Fibroblast of lung (primary cell): ENCODE measurements around the gene NEK1. TPM values are rescaled to one million over a fixed set of nuclear protein-coding genes. Genes with fewer than 3 reads are reported as not detected.
"Not testable (repeated sequence)": the region's sequence is repeated elsewhere in the genome, so short reads cannot be mapped to it uniquely, and the experiment has no call there.

Experiments
- DNase-seq, 2 donors: peaks; one replicate each; pipeline versions ENCODE4 v3.0.0 to v3.0.0-alpha.2; 2010; ENCODE audit warnings: low read depth in 2 of 2
- H2AFZ ChIP-seq: 2 replicates; pipeline ENCODE4 v1.5.1; 2012; ENCODE audit warnings: low read length, control low read depth, inconsistent platforms
- H3K27ac ChIP-seq: 2 replicates; pipeline ENCODE4 v1.5.1; 2011; ENCODE audit warnings: low read length, control low read depth; ENCODE audit not compliant: insufficient read depth
- H3K27me3 ChIP-seq: 2 replicates; pipeline ENCODE4 v1.5.1; 2011; ENCODE audit warnings: mild to moderate bottlenecking, low read length; ENCODE audit not compliant: control insufficient read depth, insufficient read depth
- H3K36me3 ChIP-seq: 2 replicates; pipeline ENCODE4 v1.5.1; 2011; ENCODE audit warnings: low read length; ENCODE audit not compliant: control insufficient read depth, insufficient read depth
- H3K4me1 ChIP-seq: 2 replicates; pipeline ENCODE4 v1.5.1; 2011; ENCODE audit warnings: low read length; ENCODE audit not compliant: control insufficient read depth, insufficient read depth; ENCODE audit errors: extremely low read depth
- H3K4me2 ChIP-seq: 2 replicates; pipeline ENCODE4 v1.5.1; 2011; ENCODE audit warnings: low read length, control low read depth; ENCODE audit not compliant: insufficient read depth; ENCODE audit errors: extremely low read depth
- H3K4me3 ChIP-seq, 4 experiments: fragments of 200-600 bp in 1 of 4; sonication (generic) in 1 of 4; replicated peaks in 1 of 4; 2 replicates each; pipeline ENCODE4 v1.5.1; 2011 to 2016; ENCODE audit warnings: low read length in 4 of 4, low read depth in 3 of 4, mild to moderate bottlenecking in 3 of 4, control low read depth in 2 of 4, inconsistent platforms in 1 of 4, mixed read lengths in 1 of 4; ENCODE audit not compliant: insufficient read depth in 1 of 4; ENCODE audit errors: control extremely low read depth in 1 of 4
- H3K79me2 ChIP-seq: 2 replicates; pipeline ENCODE4 v1.5.1; 2012; ENCODE audit warnings: mild to moderate bottlenecking, low read length, inconsistent platforms; ENCODE audit not compliant: control insufficient read depth, insufficient read depth
- H3K9ac ChIP-seq: 2 replicates; pipeline ENCODE4 v1.5.1; 2011; ENCODE audit warnings: mild to moderate bottlenecking, low read length, control low read depth; ENCODE audit not compliant: insufficient read depth
- H3K9me3 ChIP-seq: 2 replicates; pipeline ENCODE4 v1.5.1; 2012; ENCODE audit warnings: low read depth, low read length; ENCODE audit not compliant: control insufficient read depth, insufficient read depth
- H4K20me1 ChIP-seq: 2 replicates; pipeline ENCODE4 v1.5.1; 2011; ENCODE audit warnings: low read length; ENCODE audit not compliant: control insufficient read depth, insufficient read depth; ENCODE audit errors: extremely low read depth
- CTCF ChIP-seq, 2 donors: IDR thresholded peaks in 1 of 2; conservative IDR thresholded peaks in 1 of 2; 1 replicate in 1 of 2; 2 replicates in 1 of 2; pipeline ENCODE4 v1.5.1; 2011 to 2012; ENCODE audit warnings: low read length in 2 of 2, control low read depth in 1 of 2, inconsistent platforms in 1 of 2, low read depth in 1 of 2, mild to moderate bottlenecking in 1 of 2
- EZH2 ChIP-seq: IDR thresholded peaks from 2 replicates; pipeline ENCODE4 v1.5.1; 2012; ENCODE audit warnings: low read length, control low read depth, mild to moderate bottlenecking; ENCODE audit errors: missing control alignments
- polyA plus RNA-seq, 2 donors: library from polyadenylated mRNA; depleted of rRNA in 1 of 2; stranded (reverse) in 1 of 2; unstranded in 1 of 2; fragments of >200 nt; gene quantifications; 2 replicates each; pipeline ENCODE4 v1.2.1, GENCODE V29; 2011 to 2012; ENCODE audit warnings: missing spikeins in 1 of 2
- total RNA-seq: library from RNA; depleted of rRNA; stranded (reverse); fragments of >200 nt; gene quantifications from 2 replicates; pipeline ENCODE4 v1.2.1, GENCODE V29; 2014

The NEK1 gene
- total and polyA plus RNA-seq, 2 donors (not counting 1 experiment from before 2014, with no cell fraction given): 8.6 to 17.0 TPM

DNA sequence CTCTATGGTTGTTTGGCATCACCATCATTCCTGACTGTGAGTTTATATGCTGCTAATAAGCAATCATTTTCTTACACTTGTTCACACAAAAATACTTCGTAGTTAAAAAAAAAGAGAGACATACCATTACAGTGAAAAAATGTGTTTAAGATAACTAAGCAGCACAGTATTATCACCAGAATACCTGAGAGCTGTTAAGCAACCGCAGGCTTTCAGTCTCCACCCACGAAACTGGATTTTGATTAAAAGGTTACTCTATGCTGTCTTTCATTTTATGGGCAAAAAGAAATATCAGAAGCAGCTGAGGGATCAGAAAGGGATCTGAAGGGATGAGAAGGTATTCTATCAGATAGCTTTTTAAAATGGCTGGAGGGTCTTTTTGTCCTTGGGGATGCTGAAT lies 148.3 kb downstream of the NEK1 start:
- Histone ChIP-seq H4K20me1 (no peaks in the 10 kb centered on the region), H3K27ac (no peak overlapping the region), H3K9me3 (no peaks in the 10 kb centered on the region)

GRCh38 chr4:169460081-169460480 lies 152.3 kb downstream of the NEK1 start:
- Histone ChIP-seq H3K9ac (no peak overlapping the region), H2AFZ (no peak overlapping the region), H4K20me1 (no peaks in the 10 kb centered on the region), H3K4me3 (no peak overlapping the region), H3K9me3 (no peaks in the 10 kb centered on the region), H3K4me1 (no peaks in the 10 kb centered on the region), H3K79me2 (no peaks in the 10 kb centered on the region), H3K4me2 (no peak overlapping the region), H3K27ac (no peak overlapping the region), H3K27me3 (no peaks in the 10 kb centered on the region), H3K36me3 (no peaks in the 10 kb centered on the region)
- DNase-seq: no peak
- TF ChIP-seq EZH2: no peak
- no peak for TF ChIP-seq CTCF (conservative IDR thresholded peaks at IDR 0.05 in 1 of 2, IDR thresholded peaks at IDR 0.05 in 1 of 2; ENCODE audit: low read depth in 1 of 2, low read length in 2 of 2)

More for the DNA sequence above, 148.3 kb downstream of the NEK1 start:
- Histone ChIP-seq H3K4me1 (no peaks in the 10 kb centered on the region), H3K4me3 (no peak overlapping the region), H3K27me3 (no peaks in the 10 kb centered on the region), H3K4me2 (no peak overlapping the region), H3K36me3 (no peaks in the 10 kb centered on the region), H2AFZ (no peak overlapping the region), H3K9ac (no peak overlapping the region), H3K79me2 (no peaks in the 10 kb centered on the region)
- peak in 1 of 2 donors; percentile 7 for DNase-seq
- TF ChIP-seq CTCF (conservative IDR thresholded peaks at IDR 0.05 in 1 of 2, IDR thresholded peaks at IDR 0.05 in 1 of 2; ENCODE audit: low read depth in 1 of 2, low read length in 2 of 2): no peak
- TF ChIP-seq EZH2: no peak

DNA sequence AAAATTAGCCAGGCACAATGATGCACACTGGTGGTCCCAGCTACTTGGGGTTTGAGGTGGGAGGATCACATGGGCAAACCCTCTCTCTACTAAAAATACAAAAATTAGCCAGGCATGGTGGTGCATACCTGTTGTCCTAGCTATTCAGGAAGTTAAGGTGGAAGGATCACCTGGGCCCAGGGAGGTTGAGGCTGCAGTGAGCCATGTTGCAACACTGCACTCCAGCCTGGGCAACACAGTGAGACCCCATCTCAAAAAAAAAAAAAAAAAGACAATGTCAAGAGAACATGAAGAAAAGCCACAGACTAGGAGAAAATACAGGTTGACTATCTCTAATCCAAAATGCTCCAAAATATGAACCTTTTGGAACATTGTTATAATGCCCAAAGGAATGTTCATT lies 153.8 kb downstream of the NEK1 start:
- no peak overlapping the region for H3K9ac ChIP-seq
- no peak overlapping the region for H3K4me3 ChIP-seq
- H3K27me3 ChIP-seq: no peaks in the 10 kb centered on the region
- no peak for DNase-seq
- H4K20me1 ChIP-seq: no peaks in the 10 kb centered on the region
- no peaks in the 10 kb centered on the region for H3K4me1 ChIP-seq
- TF ChIP-seq EZH2: no peak
- H3K9me3 ChIP-seq: no peaks in the 10 kb centered on the region
- no peaks in the 10 kb centered on the region for H3K79me2 ChIP-seq
- no peaks in the 10 kb centered on the region for H3K36me3 ChIP-seq
- no peak overlapping the region for H3K27ac ChIP-seq
- H3K4me2 ChIP-seq: no peak overlapping the region
- no peak overlapping the region for H2AFZ ChIP-seq

- not testable (repeated sequence) for H3K4me3 ChIP-seq, H3K79me2 ChIP-seq, H2AFZ ChIP-seq, H3K4me1 ChIP-seq, H3K9ac ChIP-seq, H4K20me1 ChIP-seq, H3K9me3 ChIP-seq, H3K36me3 ChIP-seq, H3K27me3 ChIP-seq, H3K4me2 ChIP-seq, DNase-seq, H3K27ac ChIP-seq
Observed at GRCh38 chr4:169452644-169453043, 159.7 kb downstream of the NEK1 start.

- not testable (repeated sequence) for H3K9me3 ChIP-seq, H4K20me1 ChIP-seq, H2AFZ ChIP-seq, H3K4me1 ChIP-seq, DNase-seq, H3K27me3 ChIP-seq, H3K27ac ChIP-seq, H3K4me2 ChIP-seq, H3K36me3 ChIP-seq, H3K4me3 ChIP-seq, H3K79me2 ChIP-seq, H3K9ac ChIP-seq
Observed at GRCh38 chr4:169448935-169449334, 163.4 kb downstream of the NEK1 start.
